ENCODE results near the gene DLG1.
A peak's percentile ranks its signal among the peaks of the same experiment; 100 is the strongest.

Gene DLG1

GRCh38 chr3:197014942-197015575 lies 283.4 kb downstream of the DLG1 start:
- DNase-seq (ENCODE audit: low spot score), result no peak

GRCh38 chr3:197014024-197014423 lies 284.4 kb downstream of the DLG1 start:
- no peak for DNase-seq (ENCODE audit: low spot score)

GRCh38 chr3:197012540-197012883 lies 285.9 kb downstream of the DLG1 start:
- DNase-seq (ENCODE audit: low spot score), result no peak

- no peak for DNase-seq (ENCODE audit: low spot score)
Observed at GRCh38 chr3:197011780-197012539, 286.5 kb downstream of the DLG1 start.

- no peak for DNase-seq (ENCODE audit: low spot score)
Observed at GRCh38 chr3:197010556-197011351, 287.7 kb downstream of the DLG1 start.

- no peak for DNase-seq (ENCODE audit: low spot score)
Observed at GRCh38 chr3:197009532-197010019, 288.8 kb downstream of the DLG1 start.

- no peak for DNase-seq (ENCODE audit: low spot score)
Observed at GRCh38 chr3:197008436-197009209, 289.8 kb downstream of the DLG1 start.

- no peak for DNase-seq (ENCODE audit: low spot score)
Observed at GRCh38 chr3:197007953-197008352, 290.5 kb downstream of the DLG1 start.

GRCh38 chr3:197007296-197007940 lies 291.0 kb downstream of the DLG1 start:
- no peak for DNase-seq (ENCODE audit: low spot score)

GRCh38 chr3:197006860-197007259 lies 291.6 kb downstream of the DLG1 start:
- DNase-seq (ENCODE audit: low spot score), result no peak

GRCh38 chr3:197006446-197006845 lies 292.0 kb downstream of the DLG1 start:
- DNase-seq (ENCODE audit: low spot score), result no peak

GRCh38 chr3:197003461-197004385 lies 294.7 kb downstream of the DLG1 start:
- DNase-seq (ENCODE audit: low spot score), result peak; percentile 12

GRCh38 chr3:197002701-197003454 lies 295.5 kb downstream of the DLG1 start:
- DNase-seq (ENCODE audit: low spot score), result peak; percentile 77

- no peak for DNase-seq (ENCODE audit: low spot score)
Observed at GRCh38 chr3:197001972-197002700, 296.3 kb downstream of the DLG1 start.

- DNase-seq (ENCODE audit: low spot score), result no peak
Observed at GRCh38 chr3:197001106-197001971, 297.1 kb downstream of the DLG1 start.

GRCh38 chr3:197000211-197000610 lies 298.2 kb downstream of the DLG1 start:
- DNase-seq (ENCODE audit: low spot score), result no peak

GRCh38 chr3:196998966-196999760 lies 299.2 kb downstream of the DLG1 start:
- no peak for DNase-seq (ENCODE audit: low spot score)
